ENCODE measurements around the gene ARHGEF11.
"Not testable (repeated sequence)": the region's sequence is repeated elsewhere in the genome, so short reads cannot be mapped to it uniquely, and the experiment has no call there.

ARHGEF11 gene

GRCh38 chr1:157045250-157046218 lies at the start of gene ARHGEF11:
Gene ARHGEF11 (minus strand): TSS chr1:157045742. CDS start chr1:157044330, 1,412 bp downstream.
- DNase-seq (ENCODE audit: low read depth, low spot score) = no peak

- no peak for DNase-seq (ENCODE audit: low read depth, low spot score)
Measured at GRCh38 chr1:157095091-157095490, 49.5 kb upstream of the ARHGEF11 start.

GRCh38 chr1:157092831-157093230 lies 47.3 kb upstream of the ARHGEF11 start:
- no peak for DNase-seq (ENCODE audit: low read depth, low spot score)

GRCh38 chr1:157091668-157092273 lies 46.2 kb upstream of the ARHGEF11 start:
- no peak for DNase-seq (ENCODE audit: low read depth, low spot score)

- no peak for DNase-seq (ENCODE audit: low read depth, low spot score)
Measured at GRCh38 chr1:157091186-157091585, 45.6 kb upstream of the ARHGEF11 start.

- DNase-seq (ENCODE audit: low read depth, low spot score) = no peak
Measured at GRCh38 chr1:157090771-157091170, 45.2 kb upstream of the ARHGEF11 start.

- DNase-seq (ENCODE audit: low read depth, low spot score) = peak; percentile 70
Measured at GRCh38 chr1:157090196-157090647, 44.7 kb upstream of the ARHGEF11 start.

GRCh38 chr1:157089789-157090188 lies 44.2 kb upstream of the ARHGEF11 start:
- DNase-seq (ENCODE audit: low read depth, low spot score) = no peak

GRCh38 chr1:157088607-157089006 lies 43.1 kb upstream of the ARHGEF11 start:
- no peak for DNase-seq (ENCODE audit: low read depth, low spot score)

- no peak for DNase-seq (ENCODE audit: low read depth, low spot score)
Measured at GRCh38 chr1:157087030-157087429, 41.5 kb upstream of the ARHGEF11 start.

GRCh38 chr1:157086299-157086698 lies 40.8 kb upstream of the ARHGEF11 start:
- DNase-seq (ENCODE audit: low read depth, low spot score) = no peak

GRCh38 chr1:157085421-157085820 lies 39.9 kb upstream of the ARHGEF11 start:
- DNase-seq (ENCODE audit: low read depth, low spot score) = no peak

- no peak for DNase-seq (ENCODE audit: low read depth, low spot score)
Measured at GRCh38 chr1:157084720-157085119, 39.2 kb upstream of the ARHGEF11 start.

GRCh38 chr1:157081707-157082106 lies 36.2 kb upstream of the ARHGEF11 start:
- DNase-seq (ENCODE audit: low read depth, low spot score) = no peak

GRCh38 chr1:157080714-157081113 lies 35.2 kb upstream of the ARHGEF11 start:
- DNase-seq (ENCODE audit: low read depth, low spot score) = no peak

- DNase-seq (ENCODE audit: low read depth, low spot score) = no peak
Measured at GRCh38 chr1:157077394-157077793, 31.9 kb upstream of the ARHGEF11 start.

GRCh38 chr1:157073944-157074685 lies 28.6 kb upstream of the ARHGEF11 start:
- DNase-seq (ENCODE audit: low read depth, low spot score) = no peak

- no peak for DNase-seq (ENCODE audit: low read depth, low spot score)
Measured at GRCh38 chr1:157069601-157070000, 24.1 kb upstream of the ARHGEF11 start.

- not testable (repeated sequence) for DNase-seq (ENCODE audit: low read depth, low spot score)
Measured at GRCh38 chr1:157059241-157059640, 13.7 kb upstream of the ARHGEF11 start.

GRCh38 chr1:157056269-157056668 lies 10.7 kb upstream of the ARHGEF11 start:
- DNase-seq (ENCODE audit: low read depth, low spot score) = no peak

- DNase-seq (ENCODE audit: low read depth, low spot score) = not testable (repeated sequence)
Measured at GRCh38 chr1:157055729-157056128, 10.2 kb upstream of the ARHGEF11 start.

- DNase-seq (ENCODE audit: low read depth, low spot score) = no peak
Measured at GRCh38 chr1:157050836-157051235, 5.3 kb upstream of the ARHGEF11 start.

Data from activated naive CD8-positive, alpha-beta T cell treated with anti-CD3 and anti-CD28 coated beads, Interleukin-2, amount 50 U/mL, for 16 hours (primary cell).